HEK293 (cell line): ENCODE measurements around the gene ROBO4.

Source experiments
- CTCF ChIA-PET: fragments of 350-600 bp; formaldehyde crosslinking; extraction: SDS; loops from one replicate; lab custom pipeline; 2021; ENCODE audit warnings: antibody characterized with exemption; lab: Yijun Ruan, JAX
- POLR2A ChIA-PET: fragments of 300-600 bp; formaldehyde crosslinking; extraction: SDS; loops from one replicate; lab custom pipeline; 2020; ENCODE audit warnings: antibody characterized with exemption, inconsistent platforms; lab: Yijun Ruan, JAX
- H3K27ac ChIP-seq: fragments of 200-500 bp; sonication (Bioruptor generic); 2 replicates; pipeline ENCODE4 v1.5.1; 2014; ENCODE audit warnings: low read depth, low read length, control low read depth, inconsistent platforms; ENCODE audit errors: extremely low read depth
- H3K36me3 ChIP-seq, 2 experiments: fragments of 200-500 bp in 1 of 2; sonication (Bioruptor generic) in 1 of 2; 1 replicate in 1 of 2; 2 replicates in 1 of 2; pipeline ENCODE4 v1.5.1; 2014 to 2017; ENCODE audit warnings: inconsistent platforms in 2 of 2, low read length in 2 of 2; ENCODE audit not compliant: control insufficient read depth in 2 of 2, insufficient read depth in 1 of 2
- H3K4me1 ChIP-seq: fragments of 200-500 bp; sonication (Bioruptor generic); 2 replicates; pipeline ENCODE4 v1.5.1; 2014; ENCODE audit warnings: mild to moderate bottlenecking, low read length, inconsistent platforms; ENCODE audit not compliant: control insufficient read depth, insufficient read depth
- H3K4me3 ChIP-seq: 2 replicates; pipeline ENCODE4 v1.5.1; 2011; ENCODE audit warnings: low read depth, mild to moderate bottlenecking, control low read depth, low read length, moderate library complexity
- H3K9me3 ChIP-seq: fragments of 200-500 bp; sonication (Bioruptor generic); 2 replicates; pipeline ENCODE4 v1.5.1; 2014; ENCODE audit warnings: low read depth, low read length, inconsistent platforms; ENCODE audit not compliant: control insufficient read depth, insufficient read depth
- FEZF1 ChIP-seq: fragments of 450-650 bp; formaldehyde crosslinking; IDR thresholded peaks from 2 replicates; pipeline ENCODE4 v1.5.1; 2016; ENCODE audit warnings: missing biosample characterization, missing genetic modification characterization
- GLIS1 ChIP-seq: fragments of 450-650 bp; formaldehyde crosslinking; IDR thresholded peaks from 2 replicates; pipeline ENCODE4 v1.5.1; 2016; ENCODE audit warnings: missing biosample characterization, missing genetic modification characterization
- KLF10 ChIP-seq: fragments of 450-650 bp; IDR thresholded peaks from 2 replicates; pipeline ENCODE4 v1.5.1; 2018; ENCODE audit warnings: missing biosample characterization, mild to moderate bottlenecking, missing genetic modification characterization
- KLF7 ChIP-seq: fragments of 450-650 bp; formaldehyde crosslinking; IDR thresholded peaks from 2 replicates; pipeline ENCODE4 v1.5.1; 2016; ENCODE audit warnings: missing biosample characterization, missing genetic modification characterization, borderline replicate concordance
- PRDM1 ChIP-seq: fragments of 450-650 bp; formaldehyde crosslinking; IDR thresholded peaks from 2 replicates; pipeline ENCODE4; 2016; ENCODE audit warnings: missing biosample characterization, missing genetic modification characterization
- SP3 ChIP-seq: fragments of 450-650 bp; formaldehyde crosslinking; IDR thresholded peaks from 2 replicates; pipeline ENCODE4 v1.5.1; 2016; ENCODE audit warnings: missing biosample characterization, missing genetic modification characterization
- TSHZ1 ChIP-seq: fragments of 450-650 bp; formaldehyde crosslinking; IDR thresholded peaks from 2 replicates; pipeline ENCODE4 v1.5.1; 2016; ENCODE audit warnings: missing biosample characterization, missing genetic modification characterization, borderline replicate concordance
- ZNF112 ChIP-seq: fragments of 450-650 bp; formaldehyde crosslinking; IDR thresholded peaks from 2 replicates; pipeline ENCODE4 v1.5.0; 2017; ENCODE audit warnings: missing biosample characterization, missing genetic modification characterization
- ZNF114 ChIP-seq: fragments of 450-650 bp; formaldehyde crosslinking; IDR thresholded peaks from 2 replicates; pipeline ENCODE4 v1.5.0; 2017; ENCODE audit warnings: missing biosample characterization, missing genetic modification characterization
- ZNF121 ChIP-seq: fragments of 450-650 bp; formaldehyde crosslinking; IDR thresholded peaks from 2 replicates; pipeline ENCODE4 v1.5.1; 2016; ENCODE audit warnings: missing biosample characterization, missing genetic modification characterization
- ZNF19 ChIP-seq: fragments of 450-650 bp; formaldehyde crosslinking; IDR thresholded peaks from 2 replicates; pipeline ENCODE4; 2016; ENCODE audit warnings: missing biosample characterization, missing genetic modification characterization, low read depth
- ZNF24 ChIP-seq: fragments of 450-650 bp; formaldehyde crosslinking; IDR thresholded peaks from 2 replicates; pipeline ENCODE4 v1.5.1; 2016; ENCODE audit warnings: missing biosample characterization, missing genetic modification characterization
- ZNF266 ChIP-seq: fragments of 450-650 bp; formaldehyde crosslinking; IDR thresholded peaks from 2 replicates; pipeline ENCODE4 v1.5.1; 2016; ENCODE audit warnings: missing biosample characterization, missing genetic modification characterization, low read depth
- ZNF274 ChIP-seq, 2 experiments: fragments of 200-500 bp in 1 of 2; fragments of 450-650 bp in 1 of 2; sonication (Bioruptor generic) in 1 of 2; formaldehyde crosslinking in 1 of 2; IDR thresholded peaks; 2 replicates each; pipeline versions ENCODE4 v1.5.1 to v1.6.1; 2014 to 2016; ENCODE audit warnings: borderline replicate concordance in 1 of 2, inconsistent platforms in 1 of 2, low read length in 1 of 2, missing biosample characterization in 1 of 2, missing genetic modification characterization in 1 of 2
- ZNF362 ChIP-seq: fragments of 450-650 bp; formaldehyde crosslinking; IDR thresholded peaks from 2 replicates; pipeline ENCODE4 v1.5.1; 2016; ENCODE audit warnings: missing biosample characterization, missing genetic modification characterization
- ZNF404 ChIP-seq: fragments of 450-650 bp; formaldehyde crosslinking; IDR thresholded peaks from 2 replicates; pipeline ENCODE4 v1.5.1; 2017; ENCODE audit warnings: missing biosample characterization, missing genetic modification characterization
- ZNF416 ChIP-seq: fragments of 450-650 bp; formaldehyde crosslinking; IDR thresholded peaks from 2 replicates; pipeline ENCODE4 v1.5.1; 2016; ENCODE audit warnings: missing biosample characterization, missing genetic modification characterization
- ZNF423 ChIP-seq: fragments of 450-650 bp; formaldehyde crosslinking; IDR thresholded peaks from 2 replicates; pipeline ENCODE4 v1.5.1; 2016; ENCODE audit warnings: missing biosample characterization, missing genetic modification characterization
- ZNF560 ChIP-seq: fragments of 450-650 bp; formaldehyde crosslinking; IDR thresholded peaks from 2 replicates; pipeline ENCODE4 v1.5.1; 2017; ENCODE audit warnings: missing biosample characterization, missing genetic modification characterization, borderline replicate concordance
- ZNF76 ChIP-seq: fragments of 450-650 bp; formaldehyde crosslinking; IDR thresholded peaks from 2 replicates; pipeline ENCODE4; 2016; ENCODE audit warnings: low read depth, missing biosample characterization, missing genetic modification characterization, borderline replicate concordance
- TF ChIP-seq, protein P1 (sequence below): fragments of 450-650 bp; formaldehyde crosslinking; IDR thresholded peaks from 2 replicates; pipeline ENCODE4 v1.5.1; 2017; ENCODE audit warnings: missing biosample characterization, mild to moderate bottlenecking, missing genetic modification characterization, moderate library complexity

The ROBO4 gene

DNA sequence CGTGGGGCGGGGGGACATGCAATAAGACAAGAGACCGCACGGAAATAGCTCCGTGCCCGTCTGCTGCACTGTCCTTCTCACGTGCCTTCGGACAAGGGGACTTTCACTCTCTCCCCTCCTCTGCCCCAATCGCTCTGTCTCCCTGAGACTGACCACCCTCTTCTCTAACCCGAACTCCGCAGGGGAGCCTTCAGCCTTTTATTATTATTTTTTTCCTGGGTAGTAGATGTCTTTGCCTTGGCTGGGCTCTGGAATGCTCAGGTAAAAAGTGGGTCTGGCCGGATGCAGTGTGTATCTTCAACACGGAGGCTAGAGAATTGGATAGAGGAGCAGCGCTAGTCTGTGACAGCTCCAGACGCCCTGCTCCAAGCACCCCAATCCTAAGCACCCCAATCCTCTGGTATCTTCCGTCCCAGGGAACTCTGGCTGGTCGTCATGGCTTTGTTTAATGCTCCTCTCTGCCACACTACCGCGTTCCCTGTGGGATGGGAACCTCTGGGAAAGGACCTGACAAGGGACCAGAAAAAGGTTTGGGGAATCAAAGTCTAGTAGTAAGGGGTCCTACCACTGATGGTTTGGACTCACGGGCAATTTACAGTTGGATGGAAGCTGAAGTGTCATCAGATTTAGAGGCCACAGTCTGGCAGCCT, 57.6 kb downstream of the ROBO4 start:
- POLR2A ChIA-PET: interaction anchor here (0.8 kb wide), 1 partner anchor 36 kb away, joined by 5 read pairs; no protein-coding TSS in a partner anchor
- no peak overlapping the region; the same call in 1 of the 2 replicates for H3K4me3 ChIP-seq
- no peak overlapping the region for H3K27ac ChIP-seq
- H3K36me3 ChIP-seq: no peaks in the 10 kb centered on the region
- TF ChIP-seq, protein P1, sequence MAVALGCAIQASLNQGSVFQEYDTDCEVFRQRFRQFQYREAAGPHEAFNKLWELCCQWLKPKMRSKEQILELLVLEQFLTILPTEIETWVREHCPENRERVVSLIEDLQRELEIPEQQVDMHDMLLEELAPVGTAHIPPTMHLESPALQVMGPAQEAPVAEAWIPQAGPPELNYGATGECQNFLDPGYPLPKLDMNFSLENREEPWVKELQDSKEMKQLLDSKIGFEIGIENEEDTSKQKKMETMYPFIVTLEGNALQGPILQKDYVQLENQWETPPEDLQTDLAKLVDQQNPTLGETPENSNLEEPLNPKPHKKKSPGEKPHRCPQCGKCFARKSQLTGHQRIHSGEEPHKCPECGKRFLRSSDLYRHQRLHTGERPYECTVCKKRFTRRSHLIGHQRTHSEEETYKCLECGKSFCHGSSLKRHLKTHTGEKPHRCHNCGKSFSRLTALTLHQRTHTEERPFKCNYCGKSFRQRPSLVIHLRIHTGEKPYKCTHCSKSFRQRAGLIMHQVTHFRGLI (tag by site-specific recombination): no peak
- TF ChIP-seq FEZF1 (tag by site-specific recombination): peak; percentile 20; the same call in 1 of the 2 replicates
- CTCF ChIA-PET: interaction anchor here (0.7 to 5.5 kb wide), 5 partner anchors 26 to 196 kb away, joined by 3 to 53 read pairs (median 3); partner anchors contain the start of gene ROBO3
- no peaks in the 10 kb centered on the region for H3K4me1 ChIP-seq
- H3K9me3 ChIP-seq: no peaks in the 10 kb centered on the region

DNA sequence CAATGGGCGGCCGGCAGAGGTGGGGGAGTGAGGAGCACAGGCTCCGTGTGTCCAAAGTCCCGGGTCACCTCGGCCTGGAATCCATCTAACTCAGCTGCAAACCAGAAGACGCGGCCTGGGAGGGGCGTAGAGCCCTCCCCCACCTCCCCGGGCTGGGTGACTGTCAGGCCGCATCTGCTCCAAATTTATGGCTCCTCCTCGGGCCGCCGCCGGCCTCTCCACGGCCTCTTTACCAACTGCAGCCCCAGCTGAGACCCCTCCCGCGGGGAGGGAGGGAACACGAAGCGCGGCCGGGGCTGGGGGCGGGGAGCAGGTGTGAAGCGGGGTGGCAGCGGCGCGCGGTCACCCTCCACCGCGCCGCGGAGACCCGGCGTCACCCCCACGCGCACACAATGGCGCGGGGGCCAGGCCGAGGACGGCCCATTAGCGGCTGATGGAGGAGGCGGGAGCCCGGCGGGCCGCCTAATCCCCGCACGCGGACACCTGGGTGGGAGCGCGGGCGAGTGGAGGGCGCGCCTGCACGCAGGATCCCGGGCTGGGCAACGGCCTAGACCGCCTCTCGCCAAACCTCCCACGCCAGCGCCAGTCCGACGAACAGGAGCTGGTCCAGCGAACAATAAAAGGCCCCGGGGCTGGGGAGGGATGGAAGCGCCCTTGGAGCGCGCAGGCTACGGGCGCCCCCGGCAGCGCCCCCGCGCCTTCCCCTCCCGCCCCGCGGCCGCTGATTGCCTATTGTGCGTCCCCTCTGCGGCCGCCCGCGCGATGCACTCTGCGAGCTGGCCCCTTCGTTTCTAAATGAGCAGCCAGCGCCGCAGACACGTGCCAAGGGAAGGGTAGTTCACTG, 58.3 kb downstream of the ROBO4 start:
- peak overlapping the region; percentile 31 for H3K4me3 ChIP-seq
- no peaks in the 10 kb centered on the region for H3K4me1 ChIP-seq
- H3K36me3 ChIP-seq: no peaks in the 10 kb centered on the region
- no peaks in the 10 kb centered on the region for H3K9me3 ChIP-seq
- H3K27ac ChIP-seq: no peak overlapping the region
- POLR2A ChIA-PET: interaction anchor here (0.8 kb wide), 1 partner anchor 37 kb away, joined by 5 read pairs; no protein-coding TSS in a partner anchor
- CTCF ChIA-PET: interaction anchor here (0.6 to 5.5 kb wide), 19 partner anchors 27 to 653 kb away, joined by 3 to 53 read pairs (median 4); partner anchors contain the start of gene ROBO3
- TF ChIP-seq ZNF274 (IDR thresholded peaks at IDR 0.05; ENCODE audit: low read length): no peak
- no peak for TF ChIP-seq ZNF274 (tag by site-specific recombination; IDR thresholded peaks at IDR 0.05; ENCODE audit: borderline replicate concordance)
- TF ChIP-seq KLF10 (tag by site-specific recombination): no peak
- no peak for TF ChIP-seq ZNF416 (tag by site-specific recombination)
- TF ChIP-seq PRDM1: no peak
- no peak for TF ChIP-seq ZNF121
- peak; percentile 49; the same call in 1 of the 2 replicates for TF ChIP-seq ZNF560 (tag by site-specific recombination)
- TF ChIP-seq KLF7 (tag by site-specific recombination): no peak
- no peak for TF ChIP-seq ZNF24 (tag by site-specific recombination)
- TF ChIP-seq ZNF112 (tag by site-specific recombination): no peak
- TF ChIP-seq ZNF114 (tag by site-specific recombination): no peak
- peak; percentile 49; the same call in 1 of the 2 replicates for TF ChIP-seq SP3 (tag by site-specific recombination)
- TF ChIP-seq ZNF76 (tag by site-specific recombination): no peak
- no peak for TF ChIP-seq ZNF362 (tag by site-specific recombination)
- TF ChIP-seq ZNF19 (tag by site-specific recombination): no peak
- TF ChIP-seq ZNF423 (tag by site-specific recombination): no peak
- TF ChIP-seq, protein P1 (tag by site-specific recombination): no peak
- 0 out of 2 replicates have a peak, but pooled peaks have one; percentile 34 for TF ChIP-seq GLIS1
- no peak for TF ChIP-seq TSHZ1
- TF ChIP-seq ZNF404 (tag by site-specific recombination): no peak
- TF ChIP-seq ZNF266 (tag by site-specific recombination): no peak
